PFSK-1 (cell line): Measurements from ENCODE around the gene ZBTB32.

Experiments used
- FOXP2 ChIP-seq: optimal IDR thresholded peaks from 2 replicates; pipeline ENCODE3; 2011; ENCODE audit warnings: borderline replicate concordance, control low read depth, inconsistent platforms; ENCODE audit not compliant: insufficient read depth; ENCODE audit errors: extremely low read length, extremely low read depth
- POLR2AphosphoS5 ChIP-seq: IDR thresholded peaks from 2 replicates; pipeline ENCODE4 v1.6.1; 2012; ENCODE audit warnings: low read depth, mild to moderate bottlenecking, control low read depth, low read length, moderate library complexity
- SIN3A ChIP-seq: IDR thresholded peaks from 2 replicates; pipeline ENCODE4 v1.6.1; 2012; ENCODE audit warnings: mild to moderate bottlenecking, low read length, moderate library complexity, borderline replicate concordance; ENCODE audit not compliant: insufficient read depth
- TAF1 ChIP-seq: IDR thresholded peaks from 2 replicates; pipeline ENCODE4 v1.6.1; 2012; ENCODE audit warnings: low read length, control low read depth, borderline replicate concordance; ENCODE audit not compliant: insufficient read depth
- TF ChIP-seq, protein P1 (sequence below), 2 experiments: IDR thresholded peaks; 2 replicates each; pipeline versions ENCODE4 v1.6.1 to v1.8.0; 2011 to 2012; ENCODE audit warnings: low read depth in 2 of 2, low read length in 2 of 2, control low read depth in 1 of 2, inconsistent platforms in 1 of 2, mild to moderate bottlenecking in 1 of 2, moderate library complexity in 1 of 2; ENCODE audit not compliant: insufficient read depth in 1 of 2

ZBTB32 gene

DNA sequence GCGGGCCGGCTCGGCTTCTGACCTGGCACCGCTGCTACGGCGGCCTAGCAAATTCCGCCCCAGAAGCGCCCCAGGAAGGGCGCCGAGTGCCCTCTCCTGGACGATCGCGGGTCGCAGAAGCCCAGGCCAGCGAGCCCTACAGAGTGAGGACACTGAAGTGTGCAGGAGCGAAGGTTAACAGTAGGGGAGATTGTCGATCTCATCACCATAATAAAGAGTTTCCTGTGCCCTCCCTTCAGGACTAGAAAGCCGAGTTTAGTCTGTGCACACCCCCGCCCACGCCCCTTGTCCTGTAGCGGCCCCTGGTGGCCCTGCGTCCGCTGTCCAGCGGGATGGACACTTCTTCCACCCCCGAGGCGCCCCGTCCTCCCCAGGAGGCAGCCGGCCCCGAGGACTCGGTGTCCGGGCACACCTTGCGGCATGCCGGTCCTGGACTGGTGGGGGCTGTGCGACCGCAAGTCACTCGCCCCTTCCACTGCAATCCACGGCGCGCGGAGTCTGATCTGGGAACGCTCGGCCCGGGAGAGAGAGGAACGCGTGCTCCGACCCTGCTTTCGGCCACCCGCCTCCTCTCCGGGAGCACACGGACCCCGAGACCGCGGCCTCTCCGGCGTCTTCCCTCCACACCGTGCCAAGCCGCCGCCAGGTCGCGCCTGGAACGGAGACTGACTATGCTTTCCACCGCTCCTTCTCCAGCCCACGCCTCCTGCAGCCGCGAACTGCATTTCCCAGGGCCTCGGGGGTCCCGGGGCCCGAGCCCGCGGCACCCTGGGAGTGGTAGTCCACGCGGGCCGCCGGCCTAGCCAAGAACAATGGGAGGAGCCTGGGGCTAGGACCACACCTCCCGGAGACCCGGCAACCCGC, 12.7 kb downstream of the ZBTB32 start:
- peak; percentile 19; the same call in 1 of the 2 replicates for TF ChIP-seq TAF1
- peak; percentile 58; the same call in 1 of the 2 replicates for TF ChIP-seq SIN3A
- TF ChIP-seq FOXP2 = peak; percentile 77
- TF ChIP-seq, protein P1, sequence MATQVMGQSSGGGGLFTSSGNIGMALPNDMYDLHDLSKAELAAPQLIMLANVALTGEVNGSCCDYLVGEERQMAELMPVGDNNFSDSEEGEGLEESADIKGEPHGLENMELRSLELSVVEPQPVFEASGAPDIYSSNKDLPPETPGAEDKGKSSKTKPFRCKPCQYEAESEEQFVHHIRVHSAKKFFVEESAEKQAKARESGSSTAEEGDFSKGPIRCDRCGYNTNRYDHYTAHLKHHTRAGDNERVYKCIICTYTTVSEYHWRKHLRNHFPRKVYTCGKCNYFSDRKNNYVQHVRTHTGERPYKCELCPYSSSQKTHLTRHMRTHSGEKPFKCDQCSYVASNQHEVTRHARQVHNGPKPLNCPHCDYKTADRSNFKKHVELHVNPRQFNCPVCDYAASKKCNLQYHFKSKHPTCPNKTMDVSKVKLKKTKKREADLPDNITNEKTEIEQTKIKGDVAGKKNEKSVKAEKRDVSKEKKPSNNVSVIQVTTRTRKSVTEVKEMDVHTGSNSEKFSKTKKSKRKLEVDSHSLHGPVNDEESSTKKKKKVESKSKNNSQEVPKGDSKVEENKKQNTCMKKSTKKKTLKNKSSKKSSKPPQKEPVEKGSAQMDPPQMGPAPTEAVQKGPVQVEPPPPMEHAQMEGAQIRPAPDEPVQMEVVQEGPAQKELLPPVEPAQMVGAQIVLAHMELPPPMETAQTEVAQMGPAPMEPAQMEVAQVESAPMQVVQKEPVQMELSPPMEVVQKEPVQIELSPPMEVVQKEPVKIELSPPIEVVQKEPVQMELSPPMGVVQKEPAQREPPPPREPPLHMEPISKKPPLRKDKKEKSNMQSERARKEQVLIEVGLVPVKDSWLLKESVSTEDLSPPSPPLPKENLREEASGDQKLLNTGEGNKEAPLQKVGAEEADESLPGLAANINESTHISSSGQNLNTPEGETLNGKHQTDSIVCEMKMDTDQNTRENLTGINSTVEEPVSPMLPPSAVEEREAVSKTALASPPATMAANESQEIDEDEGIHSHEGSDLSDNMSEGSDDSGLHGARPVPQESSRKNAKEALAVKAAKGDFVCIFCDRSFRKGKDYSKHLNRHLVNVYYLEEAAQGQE (IDR thresholded peaks at IDR 0.05; ENCODE audit: insufficient read depth in 1 of 2, low read depth in 2 of 2, low read length in 2 of 2) = 0 out of 4 replicates have a peak, but pooled peaks of 1 of the 2 experiments have one; percentile 42
- peak; percentile 85 for TF ChIP-seq POLR2AphosphoS5

DNA sequence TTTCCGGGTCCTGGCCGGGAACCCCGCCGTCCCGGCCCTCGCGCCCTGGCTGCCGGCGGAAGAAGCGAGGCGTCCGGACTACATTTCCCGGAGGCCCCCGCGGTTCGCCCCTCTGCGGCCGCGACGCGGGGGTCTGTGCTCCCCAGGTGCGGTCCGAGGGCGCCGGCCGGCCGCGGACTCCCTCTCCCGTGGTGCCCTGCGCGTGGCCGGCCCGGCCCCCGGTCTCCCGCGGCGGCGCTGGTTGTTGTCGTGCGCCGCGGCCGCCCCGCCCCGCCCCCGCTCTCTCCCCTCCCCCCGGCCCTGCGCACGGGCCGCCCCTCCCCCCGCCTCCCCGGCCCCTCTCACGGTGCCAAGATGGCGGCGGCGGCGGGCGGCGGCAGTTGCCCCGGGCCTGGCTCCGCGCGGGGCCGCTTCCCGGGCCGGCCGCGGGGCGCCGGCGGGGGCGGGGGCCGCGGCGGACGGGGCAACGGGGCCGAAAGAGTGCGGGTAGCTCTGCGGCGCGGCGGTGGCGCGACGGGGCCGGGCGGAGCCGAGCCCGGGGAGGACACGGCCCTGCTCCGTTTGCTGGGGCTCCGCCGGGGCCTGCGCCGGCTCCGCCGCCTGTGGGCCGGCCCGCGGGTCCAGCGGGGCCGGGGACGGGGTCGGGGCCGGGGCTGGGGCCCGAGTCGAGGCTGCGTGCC, 13.4 kb downstream of the ZBTB32 start, which contains the start of gene KMT2B:
Gene KMT2B, plus strand, starts transcription at position 339 of the 680 bp plus-strand sequence. Its CDS starts 16 bp downstream, at position 355.
- no peak for TF ChIP-seq POLR2AphosphoS5

DNA sequence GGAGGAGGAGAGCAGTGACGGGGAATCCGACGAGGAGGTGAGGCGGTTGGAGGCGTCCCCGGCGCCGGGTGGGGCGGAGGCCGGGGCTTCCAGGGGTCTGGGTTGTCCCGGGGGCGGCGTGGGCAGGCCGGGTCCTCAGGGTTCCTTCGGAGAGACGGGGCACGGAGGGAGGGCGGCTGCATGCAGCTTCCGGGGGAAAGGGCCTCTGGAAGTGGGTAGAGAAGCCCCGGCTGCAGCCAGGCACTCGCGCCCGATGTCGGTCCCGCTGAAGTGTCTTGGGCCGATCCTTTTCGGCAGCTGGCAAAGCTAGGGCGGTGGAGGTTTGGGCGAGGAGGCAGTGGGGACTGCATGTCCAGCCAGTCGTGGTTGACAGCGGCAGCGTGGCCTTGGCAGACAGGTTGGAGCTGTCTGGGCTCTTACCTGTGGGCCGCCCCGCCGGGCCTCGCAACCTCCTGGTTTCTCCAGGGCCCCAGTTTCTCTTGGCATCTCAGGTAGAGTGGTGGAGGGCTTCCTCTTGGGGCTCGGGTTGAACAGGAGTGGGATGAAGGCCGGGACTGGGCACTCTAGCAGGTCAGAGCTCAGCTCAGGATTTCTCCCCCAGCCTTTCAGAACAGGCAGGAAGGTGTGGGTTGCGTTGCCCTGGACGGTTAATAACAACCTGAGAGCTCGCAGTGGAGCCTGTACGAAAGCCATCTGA, 14.1 kb downstream of the ZBTB32 start:
- TF ChIP-seq POLR2AphosphoS5 (no peak), SIN3A (no peak), FOXP2 (no peak)

DNA sequence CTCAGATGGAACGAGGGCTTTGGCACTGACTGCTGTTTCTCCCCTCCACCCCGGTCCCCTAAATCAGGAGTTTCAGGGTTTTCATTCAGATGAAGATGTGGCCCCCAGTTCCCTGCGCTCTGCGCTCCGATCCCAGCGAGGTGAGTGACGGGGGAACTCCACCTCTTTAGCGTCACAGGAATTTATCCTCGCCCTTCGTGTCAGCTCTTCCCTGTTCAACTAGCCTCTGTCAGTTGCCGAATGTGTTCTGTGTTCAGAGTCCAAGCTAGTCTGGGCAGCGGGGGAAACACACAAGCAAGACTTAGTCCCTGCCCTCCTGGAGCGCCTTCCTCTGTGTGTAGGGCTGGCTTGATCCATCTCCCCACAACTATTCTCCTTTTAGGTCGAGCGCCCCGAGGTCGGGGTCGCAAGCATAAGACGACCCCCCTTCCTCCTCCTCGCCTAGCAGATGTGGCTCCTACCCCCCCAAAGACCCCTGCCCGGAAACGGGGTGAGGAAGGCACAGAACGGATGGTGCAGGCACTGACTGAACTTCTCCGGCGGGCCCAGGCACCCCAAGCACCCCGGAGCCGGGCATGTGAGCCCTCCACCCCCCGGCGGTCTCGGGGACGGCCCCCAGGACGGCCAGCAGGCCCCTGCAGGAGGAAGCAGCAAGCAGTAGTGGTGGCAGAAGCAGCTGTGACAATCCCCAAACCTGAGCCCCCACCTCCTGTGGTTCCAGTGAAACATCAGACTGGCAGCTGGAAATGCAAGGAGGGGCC, 15.2 kb downstream of the ZBTB32 start:
- TF ChIP-seq, protein P1 (IDR thresholded peaks at IDR 0.05; ENCODE audit: insufficient read depth in 1 of 2, low read depth in 2 of 2, low read length in 2 of 2) = no peak
- TF ChIP-seq TAF1 (no peak), FOXP2 (no peak), SIN3A (no peak), POLR2AphosphoS5 (no peak)

DNA sequence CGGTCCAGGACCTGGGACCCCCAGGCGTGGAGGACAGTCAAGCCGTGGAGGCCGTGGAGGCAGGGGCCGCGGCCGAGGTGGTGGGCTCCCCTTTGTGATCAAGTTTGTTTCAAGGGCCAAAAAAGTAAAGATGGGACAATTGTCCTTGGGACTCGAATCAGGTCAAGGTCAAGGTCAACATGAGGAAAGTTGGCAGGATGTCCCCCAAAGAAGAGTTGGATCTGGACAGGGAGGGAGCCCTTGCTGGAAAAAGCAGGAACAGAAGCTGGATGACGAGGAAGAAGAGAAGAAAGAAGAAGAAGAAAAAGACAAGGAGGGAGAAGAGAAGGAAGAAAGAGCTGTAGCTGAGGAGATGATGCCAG, 15.8 kb downstream of the ZBTB32 start:
- no peak for TF ChIP-seq POLR2AphosphoS5
- no peak for TF ChIP-seq FOXP2
- TF ChIP-seq, protein P1 (IDR thresholded peaks at IDR 0.05; ENCODE audit: insufficient read depth in 1 of 2, low read depth in 2 of 2, low read length in 2 of 2) = no peak
- TF ChIP-seq TAF1 = no peak
- TF ChIP-seq SIN3A = no peak
